Ovary (tissue), 9 donors: ENCODE results near the gene KCND2. TPM values are rescaled to one million over a fixed set of nuclear protein-coding genes. Genes with fewer than 3 reads are reported as not detected.

ENCODE experiments used
- DNase-seq, 5 donors: peaks; one replicate each; pipeline ENCODE4 v3.0.0-alpha.2; 2019 to 2020
- H3K27ac ChIP-seq, 2 donors: fragments of 200-600 bp; one replicate each; pipeline versions ENCODE4 v1.5.1 to v1.8.0; 2019 to 2022
- H3K27me3 ChIP-seq: fragments of 200-600 bp; one replicate; pipeline ENCODE4 v1.8.0; 2022
- H3K36me3 ChIP-seq: fragments of 200-600 bp; sonication (generic); one replicate; pipeline ENCODE4 v1.5.1; 2019
- H3K4me1 ChIP-seq: one replicate; pipeline ENCODE4 v1.8.1; 2013; ENCODE audit warnings: mild to moderate bottlenecking, moderate library complexity; ENCODE audit not compliant: insufficient read depth
- H3K4me3 ChIP-seq: fragments of 200-600 bp; sonication (generic); one replicate; pipeline ENCODE4 v1.5.1; 2017
- H3K9me3 ChIP-seq, 2 donors: fragments of 200-600 bp in 1 of 2; sonication (generic) in 1 of 2; one replicate each; pipeline versions ENCODE4 v1.5.1 to v1.8.1; 2013 to 2019; ENCODE audit warnings: mild to moderate bottlenecking in 1 of 2, moderate library complexity in 1 of 2
- EP300 ChIP-seq: sonication (generic); formaldehyde crosslinking; IDR thresholded peaks from one replicate; pipeline ENCODE4 v1.6.1; 2017; ENCODE audit warnings: antibody characterized with exemption
- POLR2A ChIP-seq: fragments of 450-650 bp; IDR thresholded peaks from one replicate; pipeline ENCODE4 v1.6.1; 2017; ENCODE audit warnings: antibody characterized with exemption, mild to moderate bottlenecking, moderate library complexity
- WGBS, 3 donors: extraction: QIAGEN DNeasy Blood & Tissue Kit in 1 of 3; methylation state at CpG; one replicate each; pipeline versions ENCODE4 v1.1.5 to v1.1.7; 2013 to 2017; 5-methylcytosine and 5-hydroxymethylcytosine counted together
- intact Hi-C, 4 donors: fragments of 100-400 bp; cut with DNase I; formaldehyde crosslinking; loops; one replicate each; pipeline versions ENCODE4 v1.11.0 to v1.15.1; 2022 to 2023
- polyA plus RNA-seq, 2 donors: library from polyadenylated mRNA; stranded (reverse); fragments of 200-250 nt in 1 of 2; fragments of 350-450 nt in 1 of 2; fragmentation: Illumina TruSeq in 1 of 2; extraction: RNeasy Lipid Tissue Mini Kit (QIAGEN cat#74804) in 1 of 2; gene quantifications; one replicate each; pipeline ENCODE4 v1.2.3, GENCODE V29; 2013 to 2014
- total RNA-seq, 7 donors: library from RNA; depleted of rRNA in 2 of 7; stranded (reverse); fragments of >200 nt in 2 of 7; fragmentation: NEBNext Ultra II Directional in 3 of 7; extraction: Animal tissue kit (Norgen Biotek cat#: 25700) in 3 of 7; gene quantifications; one replicate each; pipeline versions ENCODE4 v1.1.0 to v1.2.4, GENCODE V29; 2016 to 2023
- TF ChIP-seq, protein P1 (sequence below), 3 donors: fragments of 450-650 bp in 2 of 3; fragments of 200-600 bp in 1 of 3; IDR thresholded peaks; one replicate each; pipeline versions ENCODE4 v1.5.1 to v1.8.0; 2016 to 2022; ENCODE audit warnings: antibody characterized with exemption in 3 of 3, mild to moderate bottlenecking in 1 of 3
- donor health status: DM: no; HTN: no; CAD: no; lungs with moderate emphysema.
- donor health status: DM: no; HTN: no; CAD: no.
- donor health status: Bipolar disorder and iron deficiency.
- donor health status: DM: yes; HTN: yes; CAD: no.
- donor health status: DM: no; HTN: no; CAD: no.
- donor health status: DM: yes; HTN: yes; CAD: no.

KCND2 gene
- total and polyA plus RNA-seq, 9 donors, result 3.2 to 14.5 (median 5.4) TPM

DNA sequence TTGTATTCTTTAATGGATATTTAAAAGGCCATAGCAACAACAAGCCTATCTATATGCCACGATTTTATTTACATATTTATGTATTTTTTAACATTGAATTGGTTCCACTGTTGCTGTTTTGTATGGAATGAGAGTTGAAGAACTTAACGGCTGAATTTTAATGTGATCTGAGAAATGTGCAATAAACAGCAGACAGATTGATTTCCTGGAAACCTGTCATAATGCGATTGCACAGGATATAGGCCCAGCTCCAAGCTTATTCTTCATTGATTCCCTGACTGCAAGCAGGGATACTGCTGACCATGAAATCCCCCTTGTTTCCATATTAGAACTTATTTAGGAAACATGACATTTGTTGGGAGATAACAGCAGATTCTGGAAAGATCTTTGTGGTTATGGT, 195.6 kb downstream of the KCND2 start:
- H3K36me3 ChIP-seq, result no peaks in the 10 kb centered on the region
- DNase-seq, result no peak
- no peak overlapping the region for H3K4me3 ChIP-seq
- no peak for TF ChIP-seq EP300
- TF ChIP-seq POLR2A, result no peak
- TF ChIP-seq, protein P1, sequence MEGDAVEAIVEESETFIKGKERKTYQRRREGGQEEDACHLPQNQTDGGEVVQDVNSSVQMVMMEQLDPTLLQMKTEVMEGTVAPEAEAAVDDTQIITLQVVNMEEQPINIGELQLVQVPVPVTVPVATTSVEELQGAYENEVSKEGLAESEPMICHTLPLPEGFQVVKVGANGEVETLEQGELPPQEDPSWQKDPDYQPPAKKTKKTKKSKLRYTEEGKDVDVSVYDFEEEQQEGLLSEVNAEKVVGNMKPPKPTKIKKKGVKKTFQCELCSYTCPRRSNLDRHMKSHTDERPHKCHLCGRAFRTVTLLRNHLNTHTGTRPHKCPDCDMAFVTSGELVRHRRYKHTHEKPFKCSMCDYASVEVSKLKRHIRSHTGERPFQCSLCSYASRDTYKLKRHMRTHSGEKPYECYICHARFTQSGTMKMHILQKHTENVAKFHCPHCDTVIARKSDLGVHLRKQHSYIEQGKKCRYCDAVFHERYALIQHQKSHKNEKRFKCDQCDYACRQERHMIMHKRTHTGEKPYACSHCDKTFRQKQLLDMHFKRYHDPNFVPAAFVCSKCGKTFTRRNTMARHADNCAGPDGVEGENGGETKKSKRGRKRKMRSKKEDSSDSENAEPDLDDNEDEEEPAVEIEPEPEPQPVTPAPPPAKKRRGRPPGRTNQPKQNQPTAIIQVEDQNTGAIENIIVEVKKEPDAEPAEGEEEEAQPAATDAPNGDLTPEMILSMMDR (IDR thresholded peaks at IDR 0.05), result no peak
- no peak overlapping the region for H3K27ac ChIP-seq
- intact Hi-C loops, result no loop called here
- no peaks in the 10 kb centered on the region for H3K27me3 ChIP-seq
- H3K4me1 ChIP-seq, result no peaks in the 10 kb centered on the region
- H3K9me3 ChIP-seq, result no peaks in the 10 kb centered on the region
- WGBS, 3 donors, result 60 to 72% (median 67%) methylated on average over 3 of the region's 3 CpGs

- WGBS, 3 donors, result 95 to 96% (median 96%) methylated on average over 3 of the region's 3 CpGs
- no peak for DNase-seq
- H3K4me1 ChIP-seq, result no peaks in the 10 kb centered on the region
- H3K36me3 ChIP-seq, result no peaks in the 10 kb centered on the region
- intact Hi-C loops, result no loop called here
- no peak overlapping the region for H3K4me3 ChIP-seq
- no peak overlapping the region for H3K27ac ChIP-seq
- TF ChIP-seq EP300 (no peak), POLR2A (no peak)
- TF ChIP-seq, protein P1 (IDR thresholded peaks at IDR 0.05), result no peak
- H3K27me3 ChIP-seq, result no peaks in the 10 kb centered on the region
- H3K9me3 ChIP-seq, result no peaks in the 10 kb centered on the region
Measured at GRCh38 chr7:120472892-120473291, 199.9 kb downstream of the KCND2 start.

DNA sequence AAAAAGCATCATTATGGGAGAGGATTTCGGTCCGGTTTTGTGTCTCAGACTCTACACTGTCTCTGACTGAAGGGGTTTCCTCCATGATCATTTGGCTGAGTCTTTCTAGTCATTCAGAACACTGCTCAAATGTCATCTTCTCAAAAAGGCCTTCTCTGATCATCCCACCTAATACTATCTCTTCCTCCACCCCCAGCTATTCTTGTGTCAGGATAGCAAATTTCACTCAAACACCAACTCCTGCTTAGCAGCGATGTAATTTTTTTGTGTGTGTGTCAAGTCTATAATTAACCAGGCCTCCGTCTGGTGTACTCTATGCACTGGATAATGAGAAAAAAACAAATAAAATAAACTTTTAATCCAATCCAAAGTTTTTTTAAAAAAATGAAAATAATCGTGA, 200.4 kb downstream of the KCND2 start:
- intact Hi-C loops, result no loop called here
- 74 to 84% (median 77%) methylated on average over 5 of the region's 5 CpGs for WGBS, 3 donors

DNA sequence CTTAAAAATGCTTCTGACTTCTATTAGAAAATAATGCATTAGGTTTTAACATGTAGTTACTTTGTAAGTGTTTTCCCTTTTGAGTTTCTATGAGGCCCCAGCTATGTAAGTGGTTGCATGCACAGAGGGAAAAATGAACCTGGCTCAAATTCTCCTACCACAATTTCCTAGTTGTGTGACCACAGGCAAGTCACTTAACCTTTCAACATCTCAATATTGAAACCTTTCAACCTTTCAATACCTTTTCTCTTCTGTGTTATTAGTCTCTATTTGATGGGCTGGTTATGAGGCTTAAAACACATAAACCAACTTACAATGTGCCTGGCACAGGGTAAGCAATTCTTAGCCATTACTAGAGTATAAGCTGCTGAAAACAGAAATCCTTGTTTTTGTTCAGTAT, 203.0 kb downstream of the KCND2 start:
- TF ChIP-seq, protein P1 (IDR thresholded peaks at IDR 0.05), result no peak
- TF ChIP-seq EP300 (no peak), POLR2A (no peak)
- no peaks in the 10 kb centered on the region for H3K4me1 ChIP-seq
- H3K27ac ChIP-seq, result no peak overlapping the region
- H3K9me3 ChIP-seq, result no peaks in the 10 kb centered on the region
- DNase-seq, result no peak
- no peak overlapping the region for H3K4me3 ChIP-seq
- no peaks in the 10 kb centered on the region for H3K36me3 ChIP-seq
- H3K27me3 ChIP-seq, result no peaks in the 10 kb centered on the region
- intact Hi-C loops, result loop anchor here in 1 of 4 donors (5.0 kb wide), 1 partner anchor 49 kb away; no protein-coding TSS in a partner anchor

More for the DNA sequence above, 200.4 kb downstream of the KCND2 start:
- Histone ChIP-seq H3K36me3 (no peaks in the 10 kb centered on the region), H3K27ac (no peak overlapping the region), H3K27me3 (no peaks in the 10 kb centered on the region), H3K9me3 (no peaks in the 10 kb centered on the region), H3K4me1 (no peaks in the 10 kb centered on the region), H3K4me3 (no peak overlapping the region)
- TF ChIP-seq, protein P1 (IDR thresholded peaks at IDR 0.05), result no peak
- no peak for TF ChIP-seq POLR2A
- no peak for TF ChIP-seq EP300
- no peak for DNase-seq
